Loucy (cell line): Measurements from ENCODE around the gene NBPF26.
"Not testable (repeated sequence)": the region's sequence is repeated elsewhere in the genome, so short reads cannot be mapped to it uniquely, and the experiment has no call there.

Experiments used
- H2AFZ ChIP-seq: fragments of 200-600 bp; sonication (generic); 2 replicates; pipeline ENCODE4 v1.6.0; 2016; ENCODE audit warnings: antibody characterized with exemption, mild to moderate bottlenecking, low read length, moderate library complexity
- H3F3A ChIP-seq: fragments of 200-600 bp; 2 replicates; pipeline ENCODE4 v1.6.0; 2016; ENCODE audit warnings: antibody characterized with exemption, low read depth, mild to moderate bottlenecking
- H3K27me3 ChIP-seq: fragments of 200-600 bp; sonication (generic); 2 replicates; pipeline ENCODE4 v1.6.1; 2014; ENCODE audit warnings: low read length, mild to moderate bottlenecking; ENCODE audit not compliant: insufficient read depth, poor library complexity, severe bottlenecking
- H3K36me3 ChIP-seq: fragments of 200-600 bp; sonication (generic); 2 replicates; pipeline ENCODE4 v1.6.1; 2016; ENCODE audit warnings: low read length; ENCODE audit not compliant: insufficient read depth
- H3K4me1 ChIP-seq: fragments of 200-600 bp; sonication (generic); 2 replicates; pipeline ENCODE4 v1.5.1; 2014; ENCODE audit warnings: low read length, mild to moderate bottlenecking; ENCODE audit not compliant: insufficient read depth, poor library complexity, severe bottlenecking
- H3K4me2 ChIP-seq: fragments of 200-600 bp; sonication (generic); 2 replicates; pipeline ENCODE4 v1.6.0; 2014; ENCODE audit warnings: antibody characterized with exemption, low read length, low read depth, mild to moderate bottlenecking; ENCODE audit not compliant: poor library complexity, severe bottlenecking
- H3K4me3 ChIP-seq: fragments of 200-600 bp; sonication (generic); 2 replicates; pipeline ENCODE4 v1.5.1; 2014; ENCODE audit warnings: low read length, mild to moderate bottlenecking, mixed read lengths; ENCODE audit not compliant: poor library complexity, severe bottlenecking
- H3K79me2 ChIP-seq: fragments of 200-600 bp; sonication (generic); 2 replicates; pipeline ENCODE4 v1.6.1; 2014; ENCODE audit warnings: low read length; ENCODE audit not compliant: insufficient read depth
- H3K9ac ChIP-seq: fragments of 200-600 bp; sonication (generic); 2 replicates; pipeline ENCODE4 v1.6.0; 2014; ENCODE audit warnings: mild to moderate bottlenecking, low read depth, low read length, moderate library complexity; ENCODE audit not compliant: poor library complexity, severe bottlenecking
- H3K9me2 ChIP-seq: fragments of 200-600 bp; sonication (generic); replicated peaks from 2 replicates; pipeline ENCODE4 v1.6.1; 2016; ENCODE audit warnings: low read depth, low read length, mixed read lengths
- H3K9me3 ChIP-seq: fragments of 200-600 bp; sonication (generic); 2 replicates; pipeline ENCODE4 v1.6.1; 2014; ENCODE audit warnings: mild to moderate bottlenecking, antibody characterized with exemption, low read length, low read depth; ENCODE audit not compliant: insufficient read depth
- H4K20me1 ChIP-seq: fragments of 200-600 bp; sonication (generic); 2 replicates; pipeline ENCODE4 v1.6.0; 2014; ENCODE audit warnings: antibody characterized with exemption, low read length, mild to moderate bottlenecking; ENCODE audit not compliant: insufficient read depth, poor library complexity, severe bottlenecking

The NBPF26 gene

DNA sequence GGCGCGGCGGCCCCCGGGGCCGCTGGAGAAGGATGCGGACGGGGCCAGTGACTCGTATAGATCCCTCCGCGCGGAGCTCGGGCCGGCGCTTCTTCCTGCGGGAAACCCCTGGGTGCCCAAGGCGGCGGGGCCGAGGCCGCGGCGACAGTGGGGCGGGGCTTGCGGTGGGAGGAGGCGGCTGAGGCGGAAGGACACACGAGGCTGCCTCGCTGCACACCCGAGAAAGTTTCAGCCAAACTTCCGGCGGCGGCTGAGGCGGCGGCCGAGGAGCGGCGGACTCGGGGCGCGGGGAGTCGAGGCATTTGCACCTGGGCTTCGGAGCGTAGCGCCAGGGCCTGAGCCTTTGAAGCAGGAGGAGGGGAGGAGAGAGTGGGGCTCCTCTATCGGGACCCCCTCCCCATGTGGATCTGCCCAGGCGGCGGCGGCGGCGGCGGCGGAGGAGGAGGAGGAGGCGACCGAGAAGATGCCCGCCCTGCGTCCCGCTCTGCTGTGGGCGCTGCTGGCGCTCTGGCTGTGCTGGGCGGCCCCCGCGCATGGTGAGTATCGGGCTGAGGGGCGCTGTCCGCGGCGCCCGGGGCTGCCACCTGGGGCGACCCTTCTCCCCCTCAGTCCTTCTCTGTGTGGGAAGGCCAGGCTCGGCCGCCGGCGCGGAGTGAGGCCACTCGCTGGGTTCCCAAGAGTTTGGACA lies at the start of gene NBPF26:
NBPF26 (plus strand) TSS at position 231 of the 688 bp plus-strand sequence.
- not testable (repeated sequence) for H2AFZ ChIP-seq, H3K36me3 ChIP-seq

DNA sequence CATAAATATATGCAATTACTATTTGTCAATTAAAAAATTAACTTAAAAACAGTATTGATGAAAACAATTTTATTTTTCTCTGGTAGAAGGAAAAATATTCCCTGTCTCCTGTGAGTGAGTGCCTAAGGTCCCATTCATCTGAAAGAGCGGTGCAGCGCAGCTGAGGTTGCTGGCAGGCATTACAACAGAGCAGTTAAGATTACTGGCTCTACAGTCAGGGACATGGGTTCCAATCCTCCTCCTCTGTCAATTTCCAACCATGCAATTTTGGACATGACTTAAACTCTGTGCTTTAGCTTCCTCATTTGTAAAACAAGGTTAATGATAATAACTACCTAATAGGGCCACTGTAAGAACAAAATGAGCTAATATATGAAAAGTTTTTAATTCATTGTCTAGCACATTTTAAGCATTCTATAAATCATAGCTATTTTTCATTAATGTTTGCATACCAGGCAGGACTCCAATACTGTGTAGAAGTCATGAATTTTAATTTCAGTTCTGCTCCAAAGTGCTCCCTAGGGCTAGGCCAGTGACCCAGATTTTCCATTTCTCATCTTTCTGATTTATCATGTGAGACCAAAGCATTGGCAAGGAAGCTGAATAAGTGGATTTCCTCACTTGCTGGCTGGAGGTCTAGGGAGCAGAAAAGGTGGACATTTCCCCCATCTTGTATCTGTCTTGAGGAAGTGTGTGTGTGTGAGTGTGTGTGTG lies 43.5 kb upstream of the NBPF26 start:
- H2AFZ ChIP-seq, H3K36me3 ChIP-seq, H3K27me3 ChIP-seq, H3K4me1 ChIP-seq, H3K4me2 ChIP-seq, H3K79me2 ChIP-seq, H3K9ac ChIP-seq, H3K9me3 ChIP-seq, H4K20me1 ChIP-seq, H3K4me3 ChIP-seq, H3K9me2 ChIP-seq, H3F3A ChIP-seq: not testable (repeated sequence)

More for the DNA sequence above, at the start of gene NBPF26:
- not testable (repeated sequence) for H3K4me1 ChIP-seq, H3F3A ChIP-seq, H4K20me1 ChIP-seq, H3K27me3 ChIP-seq, H3K9me2 ChIP-seq, H3K9me3 ChIP-seq, H3K79me2 ChIP-seq
- Histone ChIP-seq H3K4me3 (peak within 1 kb of the TSS; percentile 69), H3K4me2 (peak within 1 kb of the TSS; percentile 27), H3K9ac (peak within 1 kb of the TSS; percentile 65)

DNA sequence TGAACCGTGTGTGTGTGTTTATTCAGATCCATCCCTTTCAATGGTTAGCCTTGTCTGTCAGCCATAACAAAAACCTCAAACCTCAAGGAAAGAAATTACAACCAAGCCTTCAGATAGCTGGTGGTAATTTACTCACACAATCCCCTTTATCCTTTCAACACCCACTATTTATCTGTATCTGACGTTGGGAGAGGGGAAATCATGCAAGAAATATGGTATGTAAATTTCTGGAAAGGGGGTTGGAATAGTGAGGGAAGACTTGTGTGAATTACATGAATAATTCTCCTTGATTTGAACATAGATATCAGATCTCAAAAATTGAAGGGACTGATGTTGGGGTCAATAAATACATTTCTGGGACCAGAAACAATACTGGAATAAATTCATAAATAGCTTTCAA lies 42.8 kb upstream of the NBPF26 start:
- H3K9me3 ChIP-seq, H3K9ac ChIP-seq, H3K4me1 ChIP-seq, H3F3A ChIP-seq, H3K79me2 ChIP-seq, H4K20me1 ChIP-seq, H3K27me3 ChIP-seq, H3K4me2 ChIP-seq, H3K36me3 ChIP-seq, H2AFZ ChIP-seq, H3K4me3 ChIP-seq, H3K9me2 ChIP-seq: not testable (repeated sequence)

DNA sequence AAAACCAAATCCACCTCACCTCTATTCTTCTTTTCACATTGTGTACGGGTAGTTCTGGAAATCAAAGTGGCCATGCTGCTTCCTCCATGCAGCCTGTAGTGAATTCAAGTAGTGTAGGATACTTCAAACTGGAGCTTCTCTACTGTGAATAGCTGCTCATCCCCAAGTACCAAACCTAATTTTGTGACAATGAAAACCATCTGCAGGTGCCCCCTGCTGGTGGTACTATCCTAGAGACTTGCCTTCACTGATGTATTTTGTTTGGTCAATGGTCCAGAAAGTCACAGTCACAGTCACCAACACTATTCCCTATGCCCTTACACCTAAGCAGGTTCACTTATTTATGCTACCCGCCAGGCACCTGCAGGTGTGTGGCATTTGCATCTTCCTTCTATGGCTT lies 39.3 kb upstream of the NBPF26 start:
- not testable (repeated sequence) for H4K20me1 ChIP-seq, H3K79me2 ChIP-seq, H3K4me1 ChIP-seq, H3K4me2 ChIP-seq, H3F3A ChIP-seq, H3K9ac ChIP-seq, H3K27me3 ChIP-seq, H3K36me3 ChIP-seq, H3K9me2 ChIP-seq, H3K9me3 ChIP-seq, H3K4me3 ChIP-seq, H2AFZ ChIP-seq

DNA sequence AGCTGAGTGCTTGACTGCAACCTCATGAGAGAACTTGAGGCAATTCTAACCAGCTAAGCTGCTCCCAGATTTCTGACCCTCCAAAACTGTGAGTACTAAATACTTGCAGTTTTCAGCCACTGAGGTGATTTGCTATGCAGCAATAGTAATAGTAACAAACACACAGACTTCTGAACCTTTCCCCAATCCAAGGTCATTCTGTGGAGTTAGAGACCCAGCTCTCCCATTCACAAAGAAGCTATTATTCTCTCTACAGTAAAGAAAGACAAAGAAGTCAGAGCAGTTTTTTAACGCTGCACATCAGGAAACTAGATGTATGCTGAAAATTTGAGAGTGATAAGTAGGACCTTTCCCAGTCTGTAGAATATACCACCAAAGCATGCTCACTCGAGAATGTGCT lies 38.1 kb upstream of the NBPF26 start:
- not testable (repeated sequence) for H3K4me3 ChIP-seq, H3K9me2 ChIP-seq, H4K20me1 ChIP-seq, H3K79me2 ChIP-seq, H3K9me3 ChIP-seq, H3K4me1 ChIP-seq, H3F3A ChIP-seq, H3K4me2 ChIP-seq, H3K36me3 ChIP-seq, H2AFZ ChIP-seq, H3K9ac ChIP-seq, H3K27me3 ChIP-seq

DNA sequence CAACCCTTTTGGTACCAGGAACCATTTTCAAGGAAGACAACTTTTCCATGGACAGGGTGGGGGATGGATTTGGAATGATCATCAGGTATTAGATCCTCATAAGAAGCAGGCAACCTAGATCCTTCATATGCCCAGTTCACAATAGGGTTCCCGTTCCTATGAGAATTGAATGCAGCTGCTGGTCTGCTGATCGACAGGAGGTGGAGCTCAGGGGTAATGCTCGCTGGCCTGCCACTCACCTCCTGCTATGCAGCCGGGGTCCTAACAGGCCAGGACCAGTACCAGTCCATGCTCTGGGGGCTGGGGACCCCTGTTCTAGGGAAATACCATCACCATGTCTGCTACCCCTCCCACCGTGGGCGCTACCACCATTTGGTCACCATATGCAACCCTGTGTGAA lies 36.5 kb upstream of the NBPF26 start:
- H3K27me3 ChIP-seq, H3K9me2 ChIP-seq, H3K4me1 ChIP-seq, H3K4me3 ChIP-seq, H3K36me3 ChIP-seq, H3K4me2 ChIP-seq, H3F3A ChIP-seq, H3K9me3 ChIP-seq, H4K20me1 ChIP-seq, H3K9ac ChIP-seq, H3K79me2 ChIP-seq, H2AFZ ChIP-seq: not testable (repeated sequence)

DNA sequence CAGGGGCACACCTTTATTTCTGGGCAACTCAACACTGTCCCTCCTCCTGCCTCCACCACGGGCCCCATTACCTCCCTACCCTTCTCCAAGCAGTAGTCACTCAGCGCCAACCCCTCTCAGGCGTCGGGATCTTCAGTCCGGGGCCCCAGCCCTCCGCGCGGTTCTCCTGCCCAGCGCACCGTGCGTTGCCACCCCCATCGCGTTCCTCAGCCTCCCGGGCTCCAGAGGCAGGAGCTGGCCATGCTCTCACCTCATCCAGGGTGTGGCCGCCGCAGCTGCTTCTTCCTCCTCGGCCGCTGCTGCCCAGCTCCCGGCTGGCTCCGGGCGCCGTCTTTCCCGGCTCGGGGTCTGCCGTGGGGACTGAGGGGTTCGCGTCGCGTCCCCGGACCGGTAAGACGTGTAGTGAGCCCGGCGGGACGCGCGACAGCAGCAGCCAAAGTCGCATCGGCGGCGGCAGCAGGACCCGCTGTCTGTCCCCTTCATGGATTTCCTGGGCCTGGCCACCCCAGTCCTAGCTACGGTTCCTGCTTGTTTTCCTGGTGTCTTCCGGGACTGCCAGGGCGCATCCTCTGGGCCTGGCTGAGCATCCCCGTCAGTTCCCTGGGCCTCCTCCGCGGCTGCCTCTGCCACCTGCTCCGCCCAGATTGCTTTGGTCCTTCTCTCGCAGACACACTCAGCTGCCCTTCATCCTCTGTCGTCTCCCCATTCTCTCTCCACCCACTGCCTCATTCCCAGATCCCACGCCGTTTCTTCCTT lies 22.8 kb upstream of the NBPF26 start:
- not testable (repeated sequence) for H3K36me3 ChIP-seq, H3K4me2 ChIP-seq, H3K4me3 ChIP-seq

More for the DNA sequence above, 22.8 kb upstream of the NBPF26 start:
- not testable (repeated sequence) for H4K20me1 ChIP-seq, H3K9me3 ChIP-seq, H3K9ac ChIP-seq, H3K27me3 ChIP-seq, H3K79me2 ChIP-seq, H3K9me2 ChIP-seq, H3K4me1 ChIP-seq, H2AFZ ChIP-seq, H3F3A ChIP-seq
